WTC11 (cell line): ENCODE measurements around the gene WDR7.

Source experiments
- CREB1 ChIP-seq: sonication (generic); formaldehyde crosslinking; IDR thresholded peaks from 2 replicates; pipeline ENCODE4 v1.8.0; 2023; ENCODE audit warnings: mild to moderate bottlenecking, missing genetic modification reagents
- CTCF ChIP-seq: fragments of 200-600 bp; IDR thresholded peaks from 2 replicates; pipeline ENCODE4 v1.8.0; 2022; ENCODE audit warnings: antibody characterized with exemption
- GTF2I ChIP-seq: fragments of 250-450 bp; sonication (Bioruptor Pico); conservative IDR thresholded peaks from 2 replicates; pipeline ENCODE4 v1.4.0; 2021; ENCODE audit warnings: mild to moderate bottlenecking
- HMGA2 ChIP-seq: fragments of 250-450 bp; sonication (Bioruptor Pico); IDR thresholded peaks from 2 replicates; pipeline ENCODE4 v1.4.0; 2021; ENCODE audit warnings: mild to moderate bottlenecking, moderate library complexity
- OVOL2 ChIP-seq: fragments of 250-450 bp; sonication (Bioruptor Pico); IDR thresholded peaks from 2 replicates; pipeline ENCODE4 v1.9.0; 2021; ENCODE audit warnings: mild to moderate bottlenecking, borderline replicate concordance
- ZNF232 ChIP-seq: sonication (generic); formaldehyde crosslinking; IDR thresholded peaks from 2 replicates; pipeline ENCODE4 v1.8.0; 2022; ENCODE audit warnings: mild to moderate bottlenecking, missing genetic modification reagents
- ZNF512 ChIP-seq: sonication (generic); formaldehyde crosslinking; IDR thresholded peaks from 2 replicates; pipeline ENCODE4 v1.8.1; 2022; ENCODE audit warnings: missing genetic modification reagents, borderline replicate concordance
- TF ChIP-seq, protein P1 (sequence below): sonication (generic); formaldehyde crosslinking; IDR thresholded peaks from 2 replicates; pipeline ENCODE4 v1.8.1; 2023; ENCODE audit warnings: mild to moderate bottlenecking, missing genetic modification reagents, moderate library complexity
- TF ChIP-seq, protein P2 (sequence below): sonication (generic); formaldehyde crosslinking; IDR thresholded peaks from 2 replicates; pipeline ENCODE4 v1.8.1; 2022; ENCODE audit warnings: low read depth, missing genetic modification reagents, borderline replicate concordance
- TF ChIP-seq, protein P3 (sequence below): sonication (generic); formaldehyde crosslinking; IDR thresholded peaks from 2 replicates; pipeline ENCODE4 v1.8.1; 2023; ENCODE audit warnings: mild to moderate bottlenecking, moderate library complexity, missing genetic modification reagents
- TF ChIP-seq, protein P4 (sequence below): fragments of 250-450 bp; sonication (Bioruptor Pico); conservative IDR thresholded peaks from 2 replicates; pipeline ENCODE4 v1.9.0; 2021; ENCODE audit warnings: mild to moderate bottlenecking

DNA sequence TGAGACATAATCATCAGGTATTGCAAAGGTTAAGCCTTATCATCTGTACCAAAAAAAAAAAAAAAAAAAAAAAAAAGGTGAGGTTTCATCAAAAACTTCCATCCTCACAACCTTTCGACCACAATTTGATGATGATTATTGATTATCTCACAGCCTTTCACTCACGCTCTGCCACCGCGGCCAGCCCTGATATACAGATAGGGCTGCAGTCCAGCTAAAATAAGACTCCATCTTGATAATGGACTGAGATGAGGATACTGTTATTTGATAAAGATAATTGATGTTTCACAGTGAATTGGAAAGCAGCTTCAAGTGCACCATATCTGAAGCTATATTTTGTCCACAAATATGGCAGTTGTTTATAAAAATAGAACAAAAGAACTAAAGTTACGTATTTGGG is 336.1 kb downstream of the WDR7 start:
- TF ChIP-seq CTCF (no peak), ZNF512 (CRISPR knock-in tag) (no peak), HMGA2 (CRISPR knock-in tag) (no peak), OVOL2 (CRISPR knock-in tag) (no peak), GTF2I (CRISPR knock-in tag) (no peak), ZNF232 (CRISPR knock-in tag) (no peak), CREB1 (no peak)
- TF ChIP-seq, protein P1, sequence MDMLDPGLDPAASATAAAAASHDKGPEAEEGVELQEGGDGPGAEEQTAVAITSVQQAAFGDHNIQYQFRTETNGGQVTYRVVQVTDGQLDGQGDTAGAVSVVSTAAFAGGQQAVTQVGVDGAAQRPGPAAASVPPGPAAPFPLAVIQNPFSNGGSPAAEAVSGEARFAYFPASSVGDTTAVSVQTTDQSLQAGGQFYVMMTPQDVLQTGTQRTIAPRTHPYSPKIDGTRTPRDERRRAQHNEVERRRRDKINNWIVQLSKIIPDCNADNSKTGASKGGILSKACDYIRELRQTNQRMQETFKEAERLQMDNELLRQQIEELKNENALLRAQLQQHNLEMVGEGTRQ: no peak
- TF ChIP-seq, protein P2, sequence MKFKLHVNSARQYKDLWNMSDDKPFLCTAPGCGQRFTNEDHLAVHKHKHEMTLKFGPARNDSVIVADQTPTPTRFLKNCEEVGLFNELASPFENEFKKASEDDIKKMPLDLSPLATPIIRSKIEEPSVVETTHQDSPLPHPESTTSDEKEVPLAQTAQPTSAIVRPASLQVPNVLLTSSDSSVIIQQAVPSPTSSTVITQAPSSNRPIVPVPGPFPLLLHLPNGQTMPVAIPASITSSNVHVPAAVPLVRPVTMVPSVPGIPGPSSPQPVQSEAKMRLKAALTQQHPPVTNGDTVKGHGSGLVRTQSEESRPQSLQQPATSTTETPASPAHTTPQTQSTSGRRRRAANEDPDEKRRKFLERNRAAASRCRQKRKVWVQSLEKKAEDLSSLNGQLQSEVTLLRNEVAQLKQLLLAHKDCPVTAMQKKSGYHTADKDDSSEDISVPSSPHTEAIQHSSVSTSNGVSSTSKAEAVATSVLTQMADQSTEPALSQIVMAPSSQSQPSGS (CRISPR knock-in tag): no peak
- TF ChIP-seq, protein P3, sequence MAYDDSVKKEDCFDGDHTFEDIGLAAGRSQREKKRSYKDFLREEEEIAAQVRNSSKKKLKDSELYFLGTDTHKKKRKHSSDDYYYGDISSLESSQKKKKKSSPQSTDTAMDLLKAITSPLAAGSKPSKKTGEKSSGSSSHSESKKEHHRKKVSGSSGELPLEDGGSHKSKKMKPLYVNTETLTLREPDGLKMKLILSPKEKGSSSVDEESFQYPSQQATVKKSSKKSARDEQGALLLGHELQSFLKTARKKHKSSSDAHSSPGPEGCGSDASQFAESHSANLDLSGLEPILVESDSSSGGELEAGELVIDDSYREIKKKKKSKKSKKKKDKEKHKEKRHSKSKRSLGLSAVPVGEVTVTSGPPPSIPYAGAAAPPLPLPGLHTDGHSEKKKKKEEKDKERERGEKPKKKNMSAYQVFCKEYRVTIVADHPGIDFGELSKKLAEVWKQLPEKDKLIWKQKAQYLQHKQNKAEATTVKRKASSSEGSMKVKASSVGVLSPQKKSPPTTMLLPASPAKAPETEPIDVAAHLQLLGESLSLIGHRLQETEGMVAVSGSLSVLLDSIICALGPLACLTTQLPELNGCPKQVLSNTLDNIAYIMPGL (CRISPR knock-in tag): no peak
- TF ChIP-seq, protein P4, sequence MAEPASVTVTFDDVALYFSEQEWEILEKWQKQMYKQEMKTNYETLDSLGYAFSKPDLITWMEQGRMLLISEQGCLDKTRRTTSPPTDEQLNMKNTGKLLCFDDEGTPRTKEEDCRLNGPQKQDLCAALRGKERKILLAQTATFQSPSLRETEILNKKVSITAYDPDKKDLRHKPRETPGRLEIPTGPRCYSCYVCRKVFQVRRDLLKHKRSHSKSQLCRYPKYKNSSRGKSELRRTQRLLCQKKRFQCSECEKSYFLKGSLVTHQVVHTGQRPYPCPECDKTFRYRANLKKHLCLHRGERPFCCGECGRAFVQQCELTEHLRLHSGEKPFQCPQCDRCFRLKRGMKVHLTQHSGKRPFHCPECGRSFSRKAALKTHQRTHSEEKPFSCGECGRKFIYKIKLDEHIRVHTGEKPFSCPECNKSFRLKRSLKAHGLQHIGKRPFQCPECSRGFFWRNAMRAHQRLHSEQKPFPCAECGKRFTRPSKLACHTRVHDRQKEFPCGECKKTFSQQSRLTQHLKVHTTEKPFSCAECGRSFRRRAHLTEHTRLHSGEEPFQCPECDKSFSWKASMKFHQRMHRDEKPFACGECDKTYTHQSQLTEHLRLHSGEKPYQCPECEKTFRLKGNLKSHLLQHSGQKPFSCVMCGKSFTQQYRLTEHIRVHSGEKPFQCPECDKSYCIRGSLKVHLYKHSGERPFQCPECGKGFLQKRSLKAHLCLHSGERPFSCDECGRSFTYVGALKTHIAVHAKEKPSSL (CRISPR knock-in tag): no peak
